DMS 273 (cell line): ENCODE results near the gene SMIM10L2A.
"Not testable (repeated sequence)": the region's sequence is repeated elsewhere in the genome, so short reads cannot be mapped to it uniquely, and the experiment has no call there.

Experiments used
- DNase-seq: peaks from one replicate; lab custom pipeline; 2025; ENCODE audit not compliant: unreplicated experiment; lab: John Stamatoyannopoulos, UW

The SMIM10L2A gene

GRCh38 chrX:135421932-135422809 is at the start of gene SMIM10L2A:
SMIM10L2A (plus strand) TSS chrX:135421944; CDS start chrX:135422132, 188 bp downstream.
- DNase-seq, result no peak

- no peak for DNase-seq
Measured at GRCh38 chrX:135373357-135373756, 48.4 kb upstream of the SMIM10L2A start.

GRCh38 chrX:135382260-135382659 is 39.5 kb upstream of the SMIM10L2A start:
- DNase-seq, result no peak

- DNase-seq, result no peak
Measured at GRCh38 chrX:135383249-135383648, 38.5 kb upstream of the SMIM10L2A start.

GRCh38 chrX:135384161-135384836 is 37.4 kb upstream of the SMIM10L2A start:
- no peak for DNase-seq

- DNase-seq, result no peak
Measured at GRCh38 chrX:135388841-135389240, 32.9 kb upstream of the SMIM10L2A start.

- no peak for DNase-seq
Measured at GRCh38 chrX:135389243-135389642, 32.5 kb upstream of the SMIM10L2A start.

- DNase-seq, result no peak
Measured at GRCh38 chrX:135389717-135390116, 32.0 kb upstream of the SMIM10L2A start.

- DNase-seq, result no peak
Measured at GRCh38 chrX:135391734-135392133, 30.0 kb upstream of the SMIM10L2A start.

GRCh38 chrX:135393051-135393450 is 28.7 kb upstream of the SMIM10L2A start:
- no peak for DNase-seq

GRCh38 chrX:135395064-135395463 is 26.7 kb upstream of the SMIM10L2A start:
- DNase-seq, result no peak

- DNase-seq, result peak; percentile 19
Measured at GRCh38 chrX:135396109-135396508, 25.6 kb upstream of the SMIM10L2A start.

GRCh38 chrX:135396566-135396965 is 25.2 kb upstream of the SMIM10L2A start:
- DNase-seq, result peak; percentile 3

GRCh38 chrX:135397652-135398051 is 24.1 kb upstream of the SMIM10L2A start:
- no peak for DNase-seq

GRCh38 chrX:135403374-135403773 is 18.4 kb upstream of the SMIM10L2A start:
- no peak for DNase-seq

GRCh38 chrX:135406428-135406827 is 15.3 kb upstream of the SMIM10L2A start:
- DNase-seq, result not testable (repeated sequence)

GRCh38 chrX:135408794-135409193 is 12.9 kb upstream of the SMIM10L2A start:
- no peak for DNase-seq

GRCh38 chrX:135410861-135411627 is 10.7 kb upstream of the SMIM10L2A start:
- no peak for DNase-seq

GRCh38 chrX:135411893-135412292 is 9.9 kb upstream of the SMIM10L2A start:
- DNase-seq, result no peak

- DNase-seq, result no peak
Measured at GRCh38 chrX:135416546-135416945, 5.2 kb upstream of the SMIM10L2A start.

GRCh38 chrX:135420831-135421230 is 913 bp upstream of the SMIM10L2A start:
- no peak for DNase-seq
